Ishikawa (cell line): ENCODE results near the gene TNF.

Source experiments
- CEBPB ChIP-seq: IDR thresholded peaks from 2 replicates; pipeline ENCODE4 v1.6.1; 2012
- CREB1 ChIP-seq: IDR thresholded peaks from 2 replicates; pipeline ENCODE4 v1.6.1; 2012; ENCODE audit warnings: low read depth
- EGR1 ChIP-seq: IDR thresholded peaks from 2 replicates; pipeline ENCODE4 v1.6.1; 2012
- EP300 ChIP-seq: IDR thresholded peaks from 2 replicates; pipeline ENCODE4 v1.6.1; 2012; ENCODE audit warnings: borderline replicate concordance
- FOXM1 ChIP-seq: IDR thresholded peaks from 2 replicates; pipeline ENCODE4 v1.6.1; 2012; ENCODE audit warnings: low read depth, borderline replicate concordance
- NFIC ChIP-seq: IDR thresholded peaks from 2 replicates; pipeline ENCODE4 v1.6.1; 2012
- RAD21 ChIP-seq: IDR thresholded peaks from 2 replicates; pipeline ENCODE4 v1.6.1; 2012; ENCODE audit warnings: low read depth
- TAF1 ChIP-seq: IDR thresholded peaks from 2 replicates; pipeline ENCODE4 v1.6.1; 2012; ENCODE audit warnings: low read depth, mild to moderate bottlenecking
- TCF12 ChIP-seq: IDR thresholded peaks from 2 replicates; pipeline ENCODE4 v1.6.1; 2012; ENCODE audit warnings: low read depth
- TEAD4 ChIP-seq: IDR thresholded peaks from 2 replicates; pipeline ENCODE4 v1.6.1; 2012
- YY1 ChIP-seq: IDR thresholded peaks from 2 replicates; pipeline ENCODE4 v1.6.1; 2012; ENCODE audit warnings: low read depth
- ZBTB7A ChIP-seq: IDR thresholded peaks from 2 replicates; pipeline ENCODE4 v1.6.1; 2012; ENCODE audit warnings: low read depth
- TF ChIP-seq, protein P1 (sequence below): IDR thresholded peaks from 2 replicates; pipeline ENCODE4 v1.6.1; 2012
- TF ChIP-seq, protein P2 (sequence below): IDR thresholded peaks from 2 replicates; pipeline ENCODE4 v1.6.1; 2012; ENCODE audit warnings: low read depth, mild to moderate bottlenecking
- TF ChIP-seq, protein P3 (sequence below): IDR thresholded peaks from 2 replicates; pipeline ENCODE4 v1.6.1; 2012

The TNF gene

DNA sequence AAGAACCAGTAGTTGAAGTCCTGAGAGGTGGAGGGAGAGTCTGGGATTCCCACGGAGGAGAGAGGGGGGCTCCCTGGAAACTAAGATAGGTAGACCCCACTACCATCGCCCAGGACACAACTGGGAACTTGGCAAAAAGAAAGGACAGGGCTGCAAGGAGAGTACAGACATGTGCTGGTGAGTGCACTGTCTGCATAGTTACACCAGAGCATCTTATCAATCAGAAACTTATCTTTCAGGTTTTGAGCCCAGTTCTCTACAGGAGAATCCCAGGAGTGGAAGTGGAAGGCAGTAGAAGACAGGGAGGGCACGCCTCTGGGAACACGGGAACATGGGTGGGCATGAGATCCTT is 15.8 kb upstream of the TNF start:
- TF ChIP-seq YY1 (no peak), FOXM1 (no peak), TEAD4 (no peak), RAD21 (no peak), EGR1 (no peak), TAF1 (no peak), CREB1 (no peak), ZBTB7A (no peak), TCF12 (no peak), NFIC (no peak)
- TF ChIP-seq, protein P1, sequence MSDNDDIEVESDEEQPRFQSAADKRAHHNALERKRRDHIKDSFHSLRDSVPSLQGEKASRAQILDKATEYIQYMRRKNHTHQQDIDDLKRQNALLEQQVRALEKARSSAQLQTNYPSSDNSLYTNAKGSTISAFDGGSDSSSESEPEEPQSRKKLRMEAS: no peak
- TF ChIP-seq, protein P2, sequence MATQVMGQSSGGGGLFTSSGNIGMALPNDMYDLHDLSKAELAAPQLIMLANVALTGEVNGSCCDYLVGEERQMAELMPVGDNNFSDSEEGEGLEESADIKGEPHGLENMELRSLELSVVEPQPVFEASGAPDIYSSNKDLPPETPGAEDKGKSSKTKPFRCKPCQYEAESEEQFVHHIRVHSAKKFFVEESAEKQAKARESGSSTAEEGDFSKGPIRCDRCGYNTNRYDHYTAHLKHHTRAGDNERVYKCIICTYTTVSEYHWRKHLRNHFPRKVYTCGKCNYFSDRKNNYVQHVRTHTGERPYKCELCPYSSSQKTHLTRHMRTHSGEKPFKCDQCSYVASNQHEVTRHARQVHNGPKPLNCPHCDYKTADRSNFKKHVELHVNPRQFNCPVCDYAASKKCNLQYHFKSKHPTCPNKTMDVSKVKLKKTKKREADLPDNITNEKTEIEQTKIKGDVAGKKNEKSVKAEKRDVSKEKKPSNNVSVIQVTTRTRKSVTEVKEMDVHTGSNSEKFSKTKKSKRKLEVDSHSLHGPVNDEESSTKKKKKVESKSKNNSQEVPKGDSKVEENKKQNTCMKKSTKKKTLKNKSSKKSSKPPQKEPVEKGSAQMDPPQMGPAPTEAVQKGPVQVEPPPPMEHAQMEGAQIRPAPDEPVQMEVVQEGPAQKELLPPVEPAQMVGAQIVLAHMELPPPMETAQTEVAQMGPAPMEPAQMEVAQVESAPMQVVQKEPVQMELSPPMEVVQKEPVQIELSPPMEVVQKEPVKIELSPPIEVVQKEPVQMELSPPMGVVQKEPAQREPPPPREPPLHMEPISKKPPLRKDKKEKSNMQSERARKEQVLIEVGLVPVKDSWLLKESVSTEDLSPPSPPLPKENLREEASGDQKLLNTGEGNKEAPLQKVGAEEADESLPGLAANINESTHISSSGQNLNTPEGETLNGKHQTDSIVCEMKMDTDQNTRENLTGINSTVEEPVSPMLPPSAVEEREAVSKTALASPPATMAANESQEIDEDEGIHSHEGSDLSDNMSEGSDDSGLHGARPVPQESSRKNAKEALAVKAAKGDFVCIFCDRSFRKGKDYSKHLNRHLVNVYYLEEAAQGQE: no peak
- TF ChIP-seq, protein P3, sequence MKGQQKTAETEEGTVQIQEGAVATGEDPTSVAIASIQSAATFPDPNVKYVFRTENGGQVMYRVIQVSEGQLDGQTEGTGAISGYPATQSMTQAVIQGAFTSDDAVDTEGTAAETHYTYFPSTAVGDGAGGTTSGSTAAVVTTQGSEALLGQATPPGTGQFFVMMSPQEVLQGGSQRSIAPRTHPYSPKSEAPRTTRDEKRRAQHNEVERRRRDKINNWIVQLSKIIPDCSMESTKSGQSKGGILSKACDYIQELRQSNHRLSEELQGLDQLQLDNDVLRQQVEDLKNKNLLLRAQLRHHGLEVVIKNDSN: no peak

DNA sequence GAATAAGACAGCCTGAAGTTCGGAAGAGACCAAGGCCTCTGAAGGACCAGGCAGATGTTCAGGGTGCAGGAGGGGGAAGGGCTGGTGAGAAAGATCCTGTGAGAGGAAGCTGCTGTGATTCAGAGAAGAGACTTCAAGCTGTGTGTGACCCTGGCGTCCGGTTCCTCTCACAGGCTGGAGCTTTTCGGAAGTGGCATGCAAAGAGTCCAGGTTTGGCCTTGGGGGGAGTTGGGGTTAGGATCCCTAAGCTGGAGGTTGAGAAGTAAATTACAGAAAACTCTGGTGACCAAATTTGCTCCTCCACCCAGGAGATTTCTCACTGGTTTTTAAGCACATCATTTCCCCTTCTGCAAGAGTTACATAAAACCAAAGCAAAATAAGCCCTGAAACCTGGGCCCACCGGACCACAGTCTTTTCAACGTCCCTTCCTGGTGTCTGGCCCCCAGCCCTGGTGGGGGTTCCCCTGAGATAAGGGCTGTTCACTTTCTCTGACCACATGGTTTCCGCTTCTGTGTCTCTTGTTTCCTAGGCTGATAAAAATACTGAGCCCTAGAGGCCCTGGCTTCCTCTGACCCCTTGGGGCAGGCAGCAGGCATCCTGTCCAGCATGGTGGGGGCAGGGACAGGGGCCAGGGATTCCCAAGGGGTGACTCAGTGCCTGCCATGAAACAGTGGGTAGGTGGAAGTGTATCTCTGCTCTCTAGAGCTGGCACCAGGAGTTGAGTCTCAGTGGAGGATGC is 15.2 kb upstream of the TNF start:
- no peak for TF ChIP-seq RAD21
- TF ChIP-seq TEAD4: 0 out of 2 replicates have a peak, but pooled peaks have one; percentile 8

DNA sequence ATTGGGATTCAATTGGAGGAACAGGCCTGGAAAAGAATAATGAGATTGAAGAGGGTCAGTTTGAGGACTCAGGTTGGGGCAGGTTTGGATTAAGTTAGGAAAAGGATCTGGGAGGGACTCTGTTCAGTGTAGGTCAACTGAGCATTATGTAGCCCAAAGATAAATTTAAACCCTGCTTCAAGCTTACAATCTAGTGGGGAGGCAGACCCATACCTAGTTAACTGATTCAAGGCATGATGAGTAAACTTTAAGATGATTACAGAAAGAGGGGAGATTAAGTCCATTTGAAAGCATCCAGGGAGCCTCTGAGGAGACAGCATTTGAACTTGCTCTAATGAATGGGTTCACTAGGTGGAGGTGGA is 14.7 kb upstream of the TNF start:
- no peak for TF ChIP-seq EGR1
- TF ChIP-seq NFIC: no peak
- TF ChIP-seq, protein P1: no peak
- TF ChIP-seq, protein P3: no peak
- TF ChIP-seq TEAD4: no peak
- no peak for TF ChIP-seq TCF12
- no peak for TF ChIP-seq CEBPB
- TF ChIP-seq, protein P2: no peak
- no peak for TF ChIP-seq CREB1
- TF ChIP-seq YY1: no peak
- no peak for TF ChIP-seq RAD21
- no peak for TF ChIP-seq TAF1
- no peak for TF ChIP-seq FOXM1
- no peak for TF ChIP-seq ZBTB7A
- TF ChIP-seq EP300: no peak

DNA sequence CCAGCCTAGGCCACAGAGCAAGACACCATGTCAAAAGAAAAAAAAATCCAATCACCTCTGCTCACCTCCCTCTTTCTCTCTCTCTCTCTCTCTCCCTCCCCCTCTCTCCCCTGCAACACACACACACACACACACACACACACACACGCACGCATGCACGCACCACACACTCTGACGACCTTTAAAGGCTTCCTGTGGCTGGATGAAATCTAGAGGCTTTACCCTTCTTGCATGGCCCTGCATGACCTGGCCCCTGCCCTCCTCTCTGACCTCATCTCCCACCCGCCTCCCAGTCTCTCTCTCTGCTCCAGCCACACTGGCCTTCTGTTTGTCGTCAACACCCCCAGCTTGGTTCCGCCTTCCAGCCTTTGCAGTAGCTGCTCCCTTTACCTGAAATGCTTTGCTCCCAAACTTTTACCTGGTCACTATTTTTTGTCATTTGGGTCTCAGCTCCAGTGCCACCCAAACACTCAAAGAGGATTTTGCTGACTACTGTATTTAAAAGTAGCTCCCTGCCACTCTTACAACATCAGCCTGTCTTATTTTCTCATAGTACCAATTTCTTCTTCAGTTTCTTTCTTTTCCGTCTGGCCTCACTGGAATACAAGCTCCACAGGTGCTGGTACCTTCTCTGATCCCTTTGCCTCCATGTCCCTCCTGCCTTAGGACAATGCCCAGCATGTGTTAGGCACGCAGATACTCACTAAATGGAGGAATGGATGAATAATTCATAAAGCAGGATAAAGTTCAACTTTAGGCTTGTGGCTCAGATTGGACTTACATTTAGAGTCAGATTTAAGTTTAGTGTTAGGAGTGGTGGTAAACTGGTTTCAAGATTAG is 7.6 kb upstream of the TNF start:
- TF ChIP-seq, protein P2: no peak
- TF ChIP-seq EGR1 (no peak), YY1 (no peak), ZBTB7A (no peak), TAF1 (no peak), TCF12 (no peak), CEBPB (no peak), RAD21 (no peak), CREB1 (no peak), EP300 (no peak), TEAD4 (no peak), FOXM1 (no peak), NFIC (no peak)
- TF ChIP-seq, protein P1: no peak
- TF ChIP-seq, protein P3: no peak
